HEK293 (cell line): Measurements from ENCODE around the gene TNP2.

Source experiments
- ZNF701 ChIP-seq: fragments of 450-650 bp; formaldehyde crosslinking; IDR thresholded peaks from 2 replicates; pipeline ENCODE4 v1.5.1; 2016; ENCODE audit warnings: missing biosample characterization, missing genetic modification characterization
- TF ChIP-seq, protein P1 (sequence below): fragments of 450-650 bp; formaldehyde crosslinking; IDR thresholded peaks from 2 replicates; pipeline ENCODE4 v1.5.1; 2016; ENCODE audit warnings: missing biosample characterization, missing genetic modification characterization

GRCh38 chr16:11273721-11274324, 4.7 kb upstream of the TNP2 start:
- TF ChIP-seq, protein P1, sequence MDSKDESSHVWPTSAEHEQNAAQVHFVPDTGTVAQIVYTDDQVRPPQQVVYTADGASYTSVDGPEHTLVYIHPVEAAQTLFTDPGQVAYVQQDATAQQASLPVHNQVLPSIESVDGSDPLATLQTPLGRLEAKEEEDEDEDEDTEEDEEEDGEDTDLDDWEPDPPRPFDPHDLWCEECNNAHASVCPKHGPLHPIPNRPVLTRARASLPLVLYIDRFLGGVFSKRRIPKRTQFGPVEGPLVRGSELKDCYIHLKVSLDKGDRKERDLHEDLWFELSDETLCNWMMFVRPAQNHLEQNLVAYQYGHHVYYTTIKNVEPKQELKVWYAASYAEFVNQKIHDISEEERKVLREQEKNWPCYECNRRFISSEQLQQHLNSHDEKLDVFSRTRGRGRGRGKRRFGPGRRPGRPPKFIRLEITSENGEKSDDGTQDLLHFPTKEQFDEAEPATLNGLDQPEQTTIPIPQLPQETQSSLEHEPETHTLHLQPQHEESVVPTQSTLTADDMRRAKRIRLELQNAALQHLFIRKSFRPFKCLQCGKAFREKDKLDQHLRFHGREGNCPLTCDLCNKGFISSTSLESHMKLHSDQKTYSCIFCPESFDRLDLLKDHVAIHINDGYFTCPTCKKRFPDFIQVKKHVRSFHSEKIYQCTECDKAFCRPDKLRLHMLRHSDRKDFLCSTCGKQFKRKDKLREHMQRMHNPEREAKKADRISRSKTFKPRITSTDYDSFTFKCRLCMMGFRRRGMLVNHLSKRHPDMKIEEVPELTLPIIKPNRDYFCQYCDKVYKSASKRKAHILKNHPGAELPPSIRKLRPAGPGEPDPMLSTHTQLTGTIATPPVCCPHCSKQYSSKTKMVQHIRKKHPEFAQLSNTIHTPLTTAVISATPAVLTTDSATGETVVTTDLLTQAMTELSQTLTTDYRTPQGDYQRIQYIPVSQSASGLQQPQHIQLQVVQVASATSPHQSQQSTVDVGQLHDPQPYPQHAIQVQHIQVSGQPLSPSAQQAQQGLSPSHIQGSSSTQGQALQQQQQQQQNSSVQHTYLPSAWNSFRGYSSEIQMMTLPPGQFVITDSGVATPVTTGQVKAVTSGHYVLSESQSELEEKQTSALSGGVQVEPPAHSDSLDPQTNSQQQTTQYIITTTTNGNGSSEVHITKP (tag by site-specific recombination), result no peak
- TF ChIP-seq ZNF701 (tag by site-specific recombination), result no peak
